Mucosa of descending colon (tissue), 3 donors: ENCODE data around the gene OPTN. TPM values are rescaled to one million over a fixed set of nuclear protein-coding genes. Genes with fewer than 3 reads are reported as not detected.
"Not testable (repeated sequence)": the region's sequence is repeated elsewhere in the genome, so short reads cannot be mapped to it uniquely, and the experiment has no call there.

Experiments
- ATAC-seq: fragments of 200-7000 bp; cut with Tn5 transposase; one replicate; pipeline ENCODE4 v1.9.1; 2020; ENCODE audit warnings: mild to moderate bottlenecking, moderate library complexity
- DNase-seq, 3 donors: peaks; one replicate each; pipeline ENCODE4 v3.0.0-alpha.2; 2020
- H3K36me3 ChIP-seq: fragments of 200-600 bp; one replicate; pipeline ENCODE4 v1.8.0; 2021; ENCODE audit warnings: low read depth, mild to moderate bottlenecking
- H3K4me1 ChIP-seq: fragments of 200-600 bp; one replicate; pipeline ENCODE4 v1.8.0; 2021; ENCODE audit warnings: low read depth, mild to moderate bottlenecking
- H3K4me3 ChIP-seq: fragments of 200-600 bp; one replicate; pipeline ENCODE4 v1.8.0; 2021; ENCODE audit warnings: mild to moderate bottlenecking
- H3K9me3 ChIP-seq: fragments of 200-600 bp; one replicate; pipeline ENCODE4 v1.8.0; 2021; ENCODE audit warnings: mild to moderate bottlenecking
- CTCF ChIP-seq: fragments of 200-600 bp; IDR thresholded peaks from one replicate; pipeline ENCODE4 v1.8.0; 2022; ENCODE audit warnings: antibody characterized with exemption, mild to moderate bottlenecking
- intact Hi-C, 2 donors: fragments of 100-400 bp; cut with DNase I in 1 of 2; cut with micrococcal nuclease in 1 of 2; formaldehyde crosslinking; loops; one replicate each; pipeline versions ENCODE4 v1.11.0 to v1.11.1; 2022; cut with DNase I, micrococcal nuclease
- total RNA-seq, 3 donors: library from RNA; stranded (reverse); fragmentation: NEBNext Ultra II Directional in 2 of 3; extraction: Animal tissue kit (Norgen Biotek cat#: 25700) in 2 of 3; gene quantifications; one replicate each; pipeline versions ENCODE4 v1.2.1 to v1.2.4, GENCODE V29; 2021 to 2023
- donor health status: DM: no; HTN: no; CAD: no; lungs with moderate emphysema.
- donor health status: DM: no; HTN: no; CAD: no.
- donor health status: DM: no; HTN: yes; CAD: no.

Gene OPTN
- total RNA-seq, 3 donors from 2014 or later = 92.1 to 148 (median 101) TPM

- no peak for ATAC-seq
- Histone ChIP-seq H3K4me1 (no peaks in the 10 kb centered on the region), H3K4me3 (no peak overlapping the region), H3K9me3 (peaks cover 42% of the 10 kb centered on the region), H3K36me3 (no peaks in the 10 kb centered on the region)
- DNase-seq = no peak
- intact Hi-C loops = loop anchor here in 1 of 2 donors (10.0 kb wide), 1 partner anchor 825 kb away; no protein-coding TSS in a partner anchor
- no peak for TF ChIP-seq CTCF
These were observed 20.2 kb upstream of the OPTN start for GRCh38 chr10:13079776-13080050.

DNA sequence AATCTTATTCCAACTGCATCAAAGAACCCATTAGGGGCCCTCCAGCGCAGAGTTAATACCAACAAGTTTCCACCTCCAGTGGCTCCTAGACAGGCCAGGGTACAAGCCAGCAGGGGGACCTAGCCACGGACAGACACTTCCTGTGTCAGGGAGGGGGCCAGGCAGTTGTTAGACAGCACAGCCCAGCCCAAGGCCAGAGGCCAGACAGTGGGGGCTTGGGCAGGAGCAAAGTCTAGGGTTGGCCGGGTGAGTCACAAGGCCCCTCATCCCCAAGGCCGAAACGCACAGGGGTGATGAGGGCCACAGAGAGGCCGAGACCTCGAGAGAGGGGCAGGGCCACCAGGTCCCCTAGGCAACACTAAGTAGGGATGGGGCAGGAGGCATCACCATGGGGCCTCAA is 19.3 kb upstream of the OPTN start:
- no peak for DNase-seq
- no peak for ATAC-seq
- no peak overlapping the region for H3K4me3 ChIP-seq
- TF ChIP-seq CTCF = no peak
- H3K36me3 ChIP-seq = no peaks in the 10 kb centered on the region
- intact Hi-C loops = no loop called here
- H3K9me3 ChIP-seq = peaks cover 48% of the 10 kb centered on the region
- no peaks in the 10 kb centered on the region for H3K4me1 ChIP-seq

DNA sequence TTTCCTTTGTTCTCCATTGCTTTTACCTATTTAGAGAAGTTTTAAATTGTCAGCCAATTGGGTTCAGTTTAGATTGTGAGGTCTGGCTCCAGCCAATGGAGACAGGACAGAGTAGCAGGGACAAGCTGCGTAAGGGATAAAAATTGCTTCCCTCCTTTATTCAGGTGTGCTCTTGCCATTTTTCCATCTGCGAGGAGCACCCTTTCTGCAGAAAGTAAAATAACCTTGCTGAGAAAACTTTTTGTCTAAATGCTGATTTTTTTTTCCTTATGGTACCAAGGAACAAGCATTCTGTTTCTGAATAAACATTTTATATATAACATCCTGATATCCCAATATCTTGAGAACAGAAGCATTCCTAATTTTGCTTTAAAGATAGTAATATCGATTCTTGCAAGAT is 16.3 kb upstream of the OPTN start:
- intact Hi-C loops, H3K4me3 ChIP-seq, ATAC-seq, H3K4me1 ChIP-seq, DNase-seq, H3K36me3 ChIP-seq: not testable (repeated sequence)
- H3K9me3 ChIP-seq = peaks cover 42% of the 10 kb centered on the region

GRCh38 chr10:13086056-13086455 is 13.9 kb upstream of the OPTN start:
- intact Hi-C loops = no loop called here
- DNase-seq = no peak
- H3K9me3 ChIP-seq = peaks cover 28% of the 10 kb centered on the region
- H3K4me1 ChIP-seq = peaks cover 6% of the 10 kb centered on the region
- no peak for TF ChIP-seq CTCF
- ATAC-seq = no peak
- no peaks in the 10 kb centered on the region for H3K36me3 ChIP-seq
- H3K4me3 ChIP-seq = no peak overlapping the region

DNA sequence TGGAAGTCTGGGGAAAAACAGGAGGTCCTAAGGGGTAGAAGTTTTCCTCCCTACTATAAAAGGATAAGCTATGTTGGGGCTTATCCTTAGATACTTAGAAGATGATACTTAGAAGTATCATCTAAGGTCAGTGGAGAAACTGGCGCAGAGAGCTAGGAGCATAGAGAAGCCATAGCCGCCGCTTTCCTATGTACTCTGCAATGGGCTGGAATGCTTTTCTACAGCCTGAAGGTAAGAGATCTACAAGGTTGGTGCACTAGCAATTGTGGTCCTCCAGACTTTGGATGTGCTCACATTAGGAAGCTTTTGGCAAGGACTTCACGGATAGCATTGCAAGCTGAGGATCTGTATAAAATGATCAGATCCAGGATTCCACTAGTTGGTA is 12.4 kb upstream of the OPTN start:
- DNase-seq (no peak), ATAC-seq (no peak)
- Histone ChIP-seq H3K9me3 (peaks cover 26% of the 10 kb centered on the region), H3K4me1 (peaks cover 6% of the 10 kb centered on the region), H3K36me3 (no peaks in the 10 kb centered on the region), H3K4me3 (no peak overlapping the region)
- no peak for TF ChIP-seq CTCF
- intact Hi-C loops = no loop called here

DNA sequence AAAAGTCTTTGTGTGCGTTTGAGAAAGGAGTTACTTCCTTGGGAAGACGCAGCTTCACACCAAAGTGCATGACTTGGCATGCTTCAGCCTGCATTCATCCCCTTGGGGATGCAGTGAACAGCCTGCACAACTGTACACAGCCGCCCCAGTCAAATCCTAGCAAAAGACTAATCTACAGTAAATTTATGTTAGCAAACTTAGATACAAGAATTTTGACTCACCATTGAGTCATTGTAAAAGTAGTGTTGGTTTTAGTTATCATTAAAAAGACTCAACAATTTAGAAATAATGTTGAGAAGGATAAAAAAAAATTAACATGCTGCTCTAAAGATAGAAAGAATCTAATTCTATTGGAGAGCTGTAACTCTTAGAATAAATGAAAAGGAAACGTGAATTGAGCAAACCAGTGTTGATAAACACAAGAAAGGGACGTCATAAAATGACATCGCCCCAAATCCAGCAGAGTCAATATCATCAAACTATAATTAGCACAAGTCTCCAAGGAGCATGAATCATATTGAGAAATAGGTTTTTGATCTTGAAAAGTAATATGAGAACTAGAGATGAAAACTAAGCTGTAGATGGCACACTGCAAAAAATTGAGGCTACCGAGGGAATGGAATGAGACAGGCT is 11.9 kb upstream of the OPTN start:
- intact Hi-C loops = no loop called here
- H3K4me3 ChIP-seq = no peak overlapping the region
- ATAC-seq (peak; percentile 77), DNase-seq (no peak)
- H3K4me1 ChIP-seq = peaks cover 6% of the 10 kb centered on the region
- no peaks in the 10 kb centered on the region for H3K36me3 ChIP-seq
- peaks cover 22% of the 10 kb centered on the region for H3K9me3 ChIP-seq
- no peak for TF ChIP-seq CTCF
